GM12873 (cell line): ENCODE measurements around the gene CTDSP2.

Source experiments
- TF ChIP-seq, protein P1 (sequence below): IDR thresholded peaks from 2 replicates; pipeline ENCODE4 v1.5.1; 2012; ENCODE audit warnings: low read depth, mild to moderate bottlenecking, moderate library complexity, low read length, control low read depth; ENCODE audit not compliant: insufficient read depth; ENCODE audit errors: missing control alignments

The CTDSP2 gene

GRCh38 chr12:57885207-57885606 is 38.7 kb upstream of the CTDSP2 start:
- TF ChIP-seq, protein P1, sequence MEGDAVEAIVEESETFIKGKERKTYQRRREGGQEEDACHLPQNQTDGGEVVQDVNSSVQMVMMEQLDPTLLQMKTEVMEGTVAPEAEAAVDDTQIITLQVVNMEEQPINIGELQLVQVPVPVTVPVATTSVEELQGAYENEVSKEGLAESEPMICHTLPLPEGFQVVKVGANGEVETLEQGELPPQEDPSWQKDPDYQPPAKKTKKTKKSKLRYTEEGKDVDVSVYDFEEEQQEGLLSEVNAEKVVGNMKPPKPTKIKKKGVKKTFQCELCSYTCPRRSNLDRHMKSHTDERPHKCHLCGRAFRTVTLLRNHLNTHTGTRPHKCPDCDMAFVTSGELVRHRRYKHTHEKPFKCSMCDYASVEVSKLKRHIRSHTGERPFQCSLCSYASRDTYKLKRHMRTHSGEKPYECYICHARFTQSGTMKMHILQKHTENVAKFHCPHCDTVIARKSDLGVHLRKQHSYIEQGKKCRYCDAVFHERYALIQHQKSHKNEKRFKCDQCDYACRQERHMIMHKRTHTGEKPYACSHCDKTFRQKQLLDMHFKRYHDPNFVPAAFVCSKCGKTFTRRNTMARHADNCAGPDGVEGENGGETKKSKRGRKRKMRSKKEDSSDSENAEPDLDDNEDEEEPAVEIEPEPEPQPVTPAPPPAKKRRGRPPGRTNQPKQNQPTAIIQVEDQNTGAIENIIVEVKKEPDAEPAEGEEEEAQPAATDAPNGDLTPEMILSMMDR, result no peak

DNA sequence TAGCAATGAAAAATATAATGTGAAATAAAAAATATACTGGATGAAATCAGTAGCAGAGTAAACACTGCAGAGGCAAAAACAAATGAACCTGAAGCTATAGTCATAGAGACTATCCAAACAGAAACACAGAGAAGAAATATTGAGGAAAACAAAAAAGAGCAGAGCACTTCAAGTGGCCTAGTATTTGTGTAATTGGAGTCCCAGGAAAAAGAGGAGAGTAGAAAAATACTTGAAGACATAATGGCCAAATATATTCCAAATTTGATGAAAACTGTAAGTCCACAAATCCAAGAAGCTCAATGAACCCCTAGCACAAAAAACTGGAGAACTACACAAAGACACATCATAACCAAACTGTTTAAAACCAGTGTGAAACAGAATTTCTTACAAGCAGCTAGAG is 37.2 kb upstream of the CTDSP2 start:
- TF ChIP-seq, protein P1, result no peak

DNA sequence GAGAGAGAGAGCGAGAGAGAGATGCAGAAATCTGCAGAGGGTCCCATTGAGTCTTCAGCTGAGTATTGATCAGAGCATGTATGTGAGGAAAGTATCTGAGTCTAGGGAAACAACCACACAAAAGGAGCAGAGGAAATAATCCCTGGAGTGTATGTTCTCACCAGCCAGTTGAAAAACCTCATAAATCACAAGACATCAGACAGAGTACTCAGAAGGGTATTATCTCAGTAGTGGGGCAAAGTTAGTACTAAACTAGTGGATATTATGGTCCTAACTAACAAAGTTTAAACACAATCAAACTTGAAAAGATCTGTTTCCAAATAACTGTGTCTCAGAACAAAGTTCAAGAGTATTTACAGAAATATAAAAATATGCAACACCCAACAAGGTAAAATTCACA is 36.5 kb upstream of the CTDSP2 start:
- TF ChIP-seq, protein P1, result no peak

- TF ChIP-seq, protein P1, result no peak
These were observed 36.0 kb upstream of the CTDSP2 start for GRCh38 chr12:57882575-57882974.

DNA sequence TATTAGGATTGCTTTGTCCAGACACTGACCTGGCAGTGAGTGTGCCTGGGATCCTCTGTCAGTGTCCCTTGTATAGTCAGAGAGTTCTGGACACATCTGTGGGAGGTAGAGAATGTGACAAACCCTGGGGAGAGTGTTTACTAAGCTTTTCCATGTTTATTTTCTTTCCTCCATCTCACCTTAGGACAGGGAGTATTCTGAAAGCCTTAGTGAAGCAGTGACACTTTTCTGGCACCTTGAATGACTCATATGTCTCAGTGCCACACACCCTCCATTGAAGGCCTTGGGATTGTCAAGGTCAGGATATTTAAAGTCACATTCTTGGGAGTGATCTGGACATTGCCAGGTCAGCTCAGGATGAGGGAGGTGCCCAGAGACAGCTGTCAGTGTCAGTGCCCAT is 34.9 kb upstream of the CTDSP2 start:
- TF ChIP-seq, protein P1, result no peak

DNA sequence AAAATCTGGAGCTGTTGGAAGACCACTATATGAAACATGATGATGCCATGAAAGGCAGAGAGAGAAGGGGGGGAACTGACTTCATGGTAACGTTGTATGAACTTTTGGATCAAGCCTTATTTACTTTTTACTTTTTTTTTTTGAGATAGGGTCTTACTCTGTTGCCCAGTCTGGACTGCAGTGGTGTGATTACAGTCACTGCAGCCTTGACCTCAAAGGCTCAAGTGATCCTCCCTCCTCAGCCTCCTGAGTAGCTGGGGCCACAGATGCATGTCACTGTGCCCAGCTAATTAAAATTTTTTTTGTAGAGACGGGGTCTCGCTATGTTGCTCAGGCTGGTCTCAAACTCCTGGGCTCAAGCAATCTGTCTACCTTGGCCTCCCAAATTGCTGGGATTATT is 31.3 kb upstream of the CTDSP2 start:
- TF ChIP-seq, protein P1, result no peak

DNA sequence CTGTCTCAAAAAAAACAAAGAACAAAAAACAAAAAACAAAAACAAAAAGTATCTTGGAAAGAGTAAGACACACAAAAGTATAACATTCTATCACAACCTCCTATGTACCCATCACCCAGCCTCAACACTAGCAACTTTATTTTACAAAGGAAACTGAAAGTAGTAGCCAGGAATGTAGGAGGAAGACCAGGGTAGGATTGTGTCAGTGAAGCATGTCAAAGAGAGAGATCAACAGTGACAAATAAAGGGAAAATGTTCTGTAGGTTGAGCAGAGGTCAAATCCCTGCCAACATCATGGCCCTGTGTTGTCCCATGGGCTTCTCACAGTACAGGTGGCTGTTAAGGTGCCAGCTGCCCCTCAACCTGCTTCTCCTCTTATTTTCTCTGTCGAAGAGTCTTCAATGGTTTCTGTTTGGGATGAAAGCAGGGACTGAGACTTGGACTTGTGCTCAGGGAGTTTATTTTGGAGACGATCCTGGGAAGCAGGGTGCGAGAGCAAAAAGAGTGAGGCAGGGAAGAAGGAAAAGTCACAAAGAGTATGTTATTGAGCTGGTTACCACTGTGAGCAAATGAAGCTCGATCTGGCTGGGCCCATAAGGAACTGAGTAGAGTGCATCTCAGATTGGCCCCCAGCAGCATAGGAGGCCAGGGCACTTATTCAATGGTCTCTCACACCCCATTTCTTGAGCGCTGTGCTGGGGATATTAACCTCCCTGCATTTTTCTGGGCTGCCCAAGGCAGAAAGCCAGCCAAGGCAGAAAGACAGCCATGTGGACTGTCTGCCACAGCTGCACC is 29.4 kb upstream of the CTDSP2 start:
- TF ChIP-seq, protein P1, result no peak
